Trophoblast cell (in vitro differentiated cells and primary cell): ENCODE measurements around the gene GON7.

Experiments
- DNase-seq, 2 donors: peaks; one replicate each; pipeline ENCODE4 v3.0.0-alpha.2; 2016
- H2AFZ ChIP-seq: 2 replicates; pipeline ENCODE4 v1.6.1; 2013; ENCODE audit warnings: low read length, moderate library complexity, mild to moderate bottlenecking; ENCODE audit not compliant: insufficient read depth, poor library complexity
- H2AK5ac ChIP-seq: 2 replicates; pipeline ENCODE4 v1.6.1; 2013; ENCODE audit warnings: mild to moderate bottlenecking, low read length
- H2BK120ac ChIP-seq: 2 replicates; pipeline ENCODE4 v1.6.1; 2013; ENCODE audit warnings: low read length, mild to moderate bottlenecking, moderate library complexity; ENCODE audit not compliant: insufficient read depth, poor library complexity
- H2BK12ac ChIP-seq: 2 replicates; pipeline ENCODE4 v1.6.1; 2013; ENCODE audit warnings: mild to moderate bottlenecking, low read length, moderate library complexity
- H2BK5ac ChIP-seq: 2 replicates; pipeline ENCODE4 v1.6.1; 2013; ENCODE audit warnings: low read length, low read depth, moderate library complexity, mild to moderate bottlenecking; ENCODE audit not compliant: poor library complexity
- H3K14ac ChIP-seq: 2 replicates; pipeline ENCODE4 v1.6.1; 2013; ENCODE audit warnings: mild to moderate bottlenecking, low read length
- H3K18ac ChIP-seq: 2 replicates; pipeline ENCODE4 v1.6.1; 2013; ENCODE audit warnings: mild to moderate bottlenecking, low read length
- H3K23ac ChIP-seq: 2 replicates; pipeline ENCODE4 v1.6.1; 2013; ENCODE audit warnings: low read length
- H3K27ac ChIP-seq: 2 replicates; pipeline ENCODE4 v1.5.1; 2013; ENCODE audit warnings: low read depth, mild to moderate bottlenecking, inconsistent platforms, low read length, moderate library complexity
- H3K27me3 ChIP-seq: 2 replicates; pipeline ENCODE4 v1.6.1; 2013; ENCODE audit warnings: inconsistent platforms, mild to moderate bottlenecking, low read length, moderate library complexity; ENCODE audit not compliant: insufficient read depth
- H3K36me3 ChIP-seq, 2 experiments: 1 replicate in 1 of 2; 2 replicates in 1 of 2; pipeline ENCODE4 v1.6.1; 2013; ENCODE audit warnings: low read length in 2 of 2, mild to moderate bottlenecking in 2 of 2, moderate library complexity in 1 of 2; ENCODE audit not compliant: insufficient read depth in 2 of 2, control insufficient read depth in 1 of 2
- H3K4ac ChIP-seq: 2 replicates; pipeline ENCODE4 v1.6.1; 2013; ENCODE audit warnings: low read depth, mild to moderate bottlenecking, low read length, moderate library complexity
- H3K4me1 ChIP-seq, 2 experiments: 1 replicate in 1 of 2; 2 replicates in 1 of 2; pipeline ENCODE4 v1.6.1; 2013; ENCODE audit warnings: low read length in 2 of 2, mild to moderate bottlenecking in 2 of 2, moderate library complexity in 1 of 2; ENCODE audit not compliant: insufficient read depth in 2 of 2, control insufficient read depth in 1 of 2
- H3K4me2 ChIP-seq: 2 replicates; pipeline ENCODE4 v1.6.1; 2013; ENCODE audit warnings: inconsistent platforms, mild to moderate bottlenecking, low read length, moderate library complexity
- H3K4me3 ChIP-seq: 2 replicates; pipeline ENCODE4 v1.5.1; 2013; ENCODE audit warnings: mild to moderate bottlenecking, low read depth, low read length, inconsistent platforms
- H3K79me1 ChIP-seq: one replicate; pipeline ENCODE4 v1.6.1; 2013; ENCODE audit warnings: low read length
- H3K79me2 ChIP-seq: 2 replicates; pipeline ENCODE4 v1.6.1; 2013; ENCODE audit warnings: low read length, mild to moderate bottlenecking; ENCODE audit not compliant: control insufficient read depth, insufficient read depth, poor library complexity
- H3K9ac ChIP-seq: 2 replicates; pipeline ENCODE4 v1.6.1; 2013; ENCODE audit warnings: mild to moderate bottlenecking, low read length
- H3K9me3 ChIP-seq: 2 replicates; pipeline ENCODE4 v1.6.1; 2013; ENCODE audit warnings: low read depth, mild to moderate bottlenecking, control low read depth, inconsistent platforms, low read length; ENCODE audit not compliant: insufficient read depth
- H4K12ac ChIP-seq: 2 replicates; pipeline ENCODE4 v1.6.1; 2013; ENCODE audit warnings: low read depth, mild to moderate bottlenecking, low read length, moderate library complexity
- H4K8ac ChIP-seq: 2 replicates; pipeline ENCODE4 v1.6.1; 2013; ENCODE audit warnings: low read depth, mild to moderate bottlenecking, low read length, moderate library complexity
- H4K91ac ChIP-seq: one replicate; pipeline ENCODE4 v1.6.1; 2013; ENCODE audit warnings: low read depth, mild to moderate bottlenecking, low read length, moderate library complexity
- WGBS: extraction: QIAGEN DNeasy Blood & Tissue Kit; methylation state at CpG from one replicate; pipeline ENCODE4 v1.1.7; 2013; ENCODE audit warnings: missing lambda C conversion rate; ENCODE audit not compliant: insufficient read length, insufficient coverage; ENCODE audit errors: extremely low coverage; 5-methylcytosine and 5-hydroxymethylcytosine counted together

The GON7 gene

DNA sequence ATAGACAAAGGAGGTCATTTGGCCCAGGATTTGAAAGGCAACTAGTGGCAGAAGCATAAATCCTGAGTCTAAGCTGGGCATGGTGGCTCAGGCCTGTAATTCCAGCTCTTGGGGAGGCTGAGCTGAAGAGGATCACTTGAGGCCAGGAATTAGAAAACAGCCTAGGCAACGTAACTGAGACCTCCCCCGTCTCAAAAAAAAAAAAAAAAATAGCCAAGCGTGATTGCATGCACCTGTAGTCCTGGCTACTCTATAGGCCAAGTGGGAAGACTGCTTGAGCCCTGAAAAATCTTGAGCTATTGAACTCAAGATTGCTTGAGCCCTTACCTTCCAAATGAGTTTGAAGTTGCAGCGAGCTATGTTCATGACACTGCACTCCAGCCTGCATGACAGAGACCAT is 7.8 kb downstream of the GON7 start:
- Histone ChIP-seq H3K79me2 (no peaks in the 10 kb centered on the region), H3K27ac (no peak overlapping the region), H4K8ac (no peak overlapping the region), H3K4me2 (no peak overlapping the region), H2AFZ (no peak overlapping the region), H4K91ac (no peak overlapping the region), H2BK5ac (no peak overlapping the region), H3K23ac (no peak overlapping the region), H3K14ac (no peak overlapping the region), H3K4me3 (no peak overlapping the region), H3K36me3 (peaks cover 0 to 4% of the 10 kb centered on the region in 2 experiments), H4K12ac (no peak overlapping the region), H3K9me3 (no peaks in the 10 kb centered on the region), H3K9ac (no peak overlapping the region), H2BK120ac (no peak overlapping the region), H3K4me1 (no peaks in the 10 kb centered on the region), H3K4ac (no peak overlapping the region), H2AK5ac (no peak overlapping the region), H2BK12ac (no peak overlapping the region), H3K79me1 (no peaks in the 10 kb centered on the region), H3K18ac (no peak overlapping the region), H3K27me3 (no peaks in the 10 kb centered on the region)
- no peak for DNase-seq
- no CpG with 5 or more reads among the region's 4 CpGs for WGBS

DNA sequence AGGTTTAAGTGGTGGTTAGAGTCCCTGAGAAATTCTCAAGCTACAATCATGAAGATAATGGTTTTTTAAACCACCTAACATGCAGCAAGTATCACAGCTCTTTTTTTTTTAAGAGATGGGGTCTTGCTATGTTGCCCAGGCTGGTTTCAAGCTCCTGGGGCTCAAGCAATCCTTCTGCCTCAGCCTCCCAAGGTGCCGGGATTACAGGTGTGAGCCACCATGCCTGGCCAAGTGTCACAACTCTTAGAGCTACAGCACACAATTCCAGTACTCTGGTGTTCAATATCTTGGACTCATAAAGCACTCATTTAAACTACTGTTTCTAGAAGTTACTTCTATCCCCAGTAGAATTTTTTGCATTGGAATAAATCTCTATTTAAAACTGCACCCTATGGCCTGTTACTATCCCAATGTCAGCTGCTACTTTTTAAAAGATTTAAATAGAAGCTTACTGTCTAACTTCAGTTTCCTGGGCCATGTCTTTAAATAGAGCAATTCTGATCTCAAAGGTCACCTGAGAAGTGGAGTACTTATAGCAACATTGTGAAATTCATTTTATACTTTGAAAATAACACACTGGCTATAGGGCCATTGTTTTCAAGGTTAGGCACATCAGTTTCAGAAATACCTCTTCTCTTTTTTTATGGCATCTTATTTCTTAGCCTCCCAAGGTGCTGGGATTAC is 11.4 kb downstream of the GON7 start:
- H3K79me1 ChIP-seq, result no peaks in the 10 kb centered on the region
- no peak overlapping the region for H4K8ac ChIP-seq
- H3K9me3 ChIP-seq, result no peaks in the 10 kb centered on the region
- no peak overlapping the region for H3K18ac ChIP-seq
- H2BK5ac ChIP-seq, result no peak overlapping the region
- no peak overlapping the region for H4K91ac ChIP-seq
- no peak overlapping the region for H4K12ac ChIP-seq
- H3K4ac ChIP-seq, result no peak overlapping the region
- WGBS, result no CpG with 5 or more reads among the region's 1 CpG
- no peaks in the 10 kb centered on the region for H3K27me3 ChIP-seq
- no peak for DNase-seq
- no peak overlapping the region for H3K4me3 ChIP-seq
- H2AFZ ChIP-seq, result no peak overlapping the region
- H2BK120ac ChIP-seq, result no peak overlapping the region
- H2BK12ac ChIP-seq, result no peak overlapping the region
- no peak overlapping the region for H3K4me2 ChIP-seq
- H3K4me1 ChIP-seq, result no peaks in the 10 kb centered on the region
- no peaks in the 10 kb centered on the region for H3K79me2 ChIP-seq
- H3K14ac ChIP-seq, result no peak overlapping the region
- H3K9ac ChIP-seq, result no peak overlapping the region
- no peak overlapping the region for H3K27ac ChIP-seq
- no peak overlapping the region for H2AK5ac ChIP-seq
- H3K23ac ChIP-seq, result no peak overlapping the region
- peaks cover 0 to 2% of the 10 kb centered on the region in 2 experiments for H3K36me3 ChIP-seq

DNA sequence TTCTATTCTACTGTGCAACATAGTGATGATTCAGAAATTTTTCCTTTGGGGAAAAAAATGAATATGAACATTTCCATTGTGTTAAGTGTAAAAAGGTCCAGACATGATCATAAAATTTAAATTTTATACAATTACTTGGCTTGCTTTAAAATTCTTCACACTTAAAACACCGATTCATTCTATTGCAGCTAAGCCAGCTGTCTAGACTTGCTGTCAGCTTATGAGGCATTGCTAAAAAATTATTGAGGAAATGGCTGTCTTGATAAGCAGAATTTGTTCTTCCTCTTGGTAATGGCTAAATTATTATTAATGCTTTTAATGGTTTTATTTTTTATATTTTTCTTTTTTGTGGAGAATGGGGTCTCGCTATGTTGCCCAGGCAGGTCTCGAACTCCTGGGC is 19.9 kb downstream of the GON7 start:
- Histone ChIP-seq H3K79me1 (peaks cover 8% of the 10 kb centered on the region), H2BK5ac (no peak overlapping the region), H3K23ac (no peak overlapping the region), H4K12ac (no peak overlapping the region), H3K18ac (no peak overlapping the region), H3K27ac (no peak overlapping the region), H2AFZ (no peak overlapping the region), H3K27me3 (no peaks in the 10 kb centered on the region), H3K14ac (no peak overlapping the region), H3K4me2 (no peak overlapping the region), H4K91ac (no peak overlapping the region), H2BK12ac (no peak overlapping the region), H3K79me2 (peaks cover 3% of the 10 kb centered on the region), H4K8ac (no peak overlapping the region), H3K9me3 (no peaks in the 10 kb centered on the region), H3K4me1 (peaks cover 2 to 3% of the 10 kb centered on the region in 2 experiments), H3K9ac (no peak overlapping the region), H3K4me3 (no peak overlapping the region), H3K36me3 (peaks cover 4 to 5% of the 10 kb centered on the region in 2 experiments), H2BK120ac (no peak overlapping the region), H3K4ac (no peak overlapping the region), H2AK5ac (no peak overlapping the region)
- no peak for DNase-seq
- WGBS, result no CpG with 5 or more reads among the region's 3 CpGs

DNA sequence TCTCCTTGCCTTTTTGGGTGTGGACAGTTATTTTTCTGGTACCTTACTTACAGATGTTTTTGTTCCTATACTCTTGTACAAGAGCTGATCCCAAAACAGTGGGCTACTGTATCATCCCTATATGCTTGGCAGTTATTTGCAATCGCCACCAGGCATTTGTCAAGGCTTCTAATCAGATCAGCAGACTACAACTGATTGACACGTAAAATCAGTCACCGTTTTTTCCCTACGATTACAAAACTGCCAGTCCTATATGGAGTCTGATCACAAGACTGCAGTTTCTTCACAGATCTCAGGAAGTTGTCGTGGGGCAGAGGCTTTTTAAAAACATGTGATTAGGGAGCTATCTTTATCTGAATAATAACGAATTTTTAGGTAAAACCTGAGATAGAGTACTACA is 20.4 kb downstream of the GON7 start:
- H4K8ac ChIP-seq, result no peak overlapping the region
- no peak overlapping the region for H3K23ac ChIP-seq
- H2BK5ac ChIP-seq, result no peak overlapping the region
- peak; percentile 48 to 74 for DNase-seq
- peaks cover 8% of the 10 kb centered on the region for H3K79me1 ChIP-seq
- peaks cover 3% of the 10 kb centered on the region for H3K79me2 ChIP-seq
- H4K12ac ChIP-seq, result no peak overlapping the region
- no peaks in the 10 kb centered on the region for H3K9me3 ChIP-seq
- no peak overlapping the region for H2BK12ac ChIP-seq
- H4K91ac ChIP-seq, result no peak overlapping the region
- no peak overlapping the region for H2AFZ ChIP-seq
- no peak overlapping the region for H3K4ac ChIP-seq
- no peaks in the 10 kb centered on the region for H3K27me3 ChIP-seq
- no peak overlapping the region for H3K18ac ChIP-seq
- no peak overlapping the region for H3K14ac ChIP-seq
- H3K4me3 ChIP-seq, result no peak overlapping the region
- WGBS, result no CpG with 5 or more reads among the region's 6 CpGs
- peaks cover 2 to 3% of the 10 kb centered on the region in 2 experiments for H3K4me1 ChIP-seq
- H2BK120ac ChIP-seq, result no peak overlapping the region
- H3K27ac ChIP-seq, result no peak overlapping the region
- no peak overlapping the region for H3K4me2 ChIP-seq
- no peak overlapping the region for H2AK5ac ChIP-seq
- no peak overlapping the region for H3K9ac ChIP-seq
- peaks cover 4 to 5% of the 10 kb centered on the region in 2 experiments for H3K36me3 ChIP-seq
